SK-N-MC (cell line): Measurements from ENCODE around the gene PVALEF.

ENCODE experiments used
- EZH2 ChIP-seq: fragments of 200-600 bp; sonication (generic); IDR thresholded peaks from one replicate; pipeline ENCODE4 v1.6.1; 2017; ENCODE audit warnings: antibody characterized with exemption
- POLR2AphosphoS5 ChIP-seq: IDR thresholded peaks from 2 replicates; pipeline ENCODE4 v1.6.1; 2012; ENCODE audit warnings: mild to moderate bottlenecking, low read depth, low read length, borderline replicate concordance

- TF ChIP-seq EZH2 (no peak), POLR2AphosphoS5 (no peak)
Observed at GRCh38 chr17:81194225-81194760, 29.0 kb downstream of the PVALEF start.
